Progenitor cell of endocrine pancreas (in vitro differentiated cells): ENCODE results near the gene GFPT1. TPM values are rescaled to one million over a fixed set of nuclear protein-coding genes. Genes with fewer than 3 reads are reported as not detected.

ENCODE experiments used
- DNase-seq: peaks from one replicate; pipeline ENCODE4 v3.0.0; 2021; ENCODE audit warnings: low spot score; ENCODE audit not compliant: unreplicated experiment
- H3K27ac Mint-ChIP-seq: 2 replicates; pipeline ENCODE4 v1.8.0; 2021; ENCODE audit warnings: mild to moderate bottlenecking, moderate library complexity, mixed read lengths
- H3K27me3 Mint-ChIP-seq: 2 replicates; pipeline ENCODE4 v1.8.0; 2021; ENCODE audit warnings: mixed read lengths
- H3K36me3 Mint-ChIP-seq: 2 replicates; pipeline ENCODE4 v1.8.0; 2022; ENCODE audit warnings: mixed read lengths; ENCODE audit not compliant: insufficient read depth
- H3K4me1 Mint-ChIP-seq: 2 replicates; pipeline ENCODE4 v1.8.0; 2021; ENCODE audit warnings: low read depth, mixed read lengths
- H3K4me3 Mint-ChIP-seq: 2 replicates; pipeline ENCODE4 v1.8.0; 2021; ENCODE audit warnings: low read depth, mild to moderate bottlenecking, moderate library complexity, mixed read lengths
- H3K9me3 Mint-ChIP-seq: 2 replicates; pipeline ENCODE4 v1.8.0; 2021; ENCODE audit warnings: low read depth, mixed read lengths
- total RNA-seq: library from RNA; stranded (reverse); gene quantifications from 2 replicates; pipeline ENCODE4 v1.2.1, GENCODE V29; 2021
- TF ChIP-seq, protein P1 (sequence below): fragments of 200-600 bp; sonication (generic); IDR thresholded peaks from one replicate; pipeline ENCODE4 v1.5.0; 2021; ENCODE audit warnings: antibody characterized with exemption, mild to moderate bottlenecking; ENCODE audit not compliant: unreplicated experiment

GFPT1 gene
- total RNA-seq, 1 donor from 2014 or later, result 51.9 TPM

GRCh38 chr2:69280796-69281412 is 106.1 kb downstream of the GFPT1 start:
- Mint-ChIP-seq H3K9me3 (no peaks in the 10 kb centered on the region), H3K4me1 (no peaks in the 10 kb centered on the region)

DNA sequence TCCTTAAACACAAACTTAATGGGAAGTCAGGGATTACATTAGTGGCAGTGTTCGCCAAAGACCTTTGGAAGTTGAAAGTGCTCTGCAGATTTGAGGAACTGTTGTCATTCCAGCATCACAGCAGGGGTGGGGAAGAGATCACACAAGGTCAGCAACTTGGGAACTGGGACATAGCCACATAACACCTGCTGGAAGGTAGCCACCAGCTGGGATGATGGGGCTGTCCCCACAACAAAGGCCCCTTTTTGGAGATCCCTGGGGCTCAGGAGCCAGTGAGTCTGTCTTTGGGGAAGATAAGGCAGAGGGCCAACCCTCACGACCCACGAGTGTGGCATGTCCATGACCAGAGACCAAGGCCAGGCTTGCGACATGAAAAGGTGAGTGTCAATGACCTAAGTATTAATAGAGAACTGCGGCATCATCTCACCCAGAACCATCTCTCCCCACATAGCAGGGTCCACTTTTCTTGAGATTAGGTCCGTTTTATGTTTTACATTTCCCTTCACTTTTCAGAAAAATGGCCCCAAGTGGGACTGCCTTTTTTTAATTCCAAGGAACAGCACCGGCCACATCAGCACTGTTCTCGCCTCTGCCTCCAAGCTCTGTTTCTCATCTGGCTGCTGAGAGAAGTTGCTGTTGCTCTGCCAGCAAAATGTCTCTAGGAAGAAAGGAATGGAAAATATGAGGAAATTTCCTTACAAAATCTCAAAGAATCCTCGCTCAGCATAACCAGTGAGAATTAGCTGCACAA is 106.9 kb downstream of the GFPT1 start:
- H3K9me3 Mint-ChIP-seq, result no peaks in the 10 kb centered on the region
- DNase-seq, result no peak
- no peak overlapping the region for H3K27ac Mint-ChIP-seq
- peaks cover 3% of the 10 kb centered on the region for H3K27me3 Mint-ChIP-seq
- H3K4me3 Mint-ChIP-seq, result no peak overlapping the region
- H3K36me3 Mint-ChIP-seq, result no peaks in the 10 kb centered on the region
- no peaks in the 10 kb centered on the region for H3K4me1 Mint-ChIP-seq
- TF ChIP-seq, protein P1, sequence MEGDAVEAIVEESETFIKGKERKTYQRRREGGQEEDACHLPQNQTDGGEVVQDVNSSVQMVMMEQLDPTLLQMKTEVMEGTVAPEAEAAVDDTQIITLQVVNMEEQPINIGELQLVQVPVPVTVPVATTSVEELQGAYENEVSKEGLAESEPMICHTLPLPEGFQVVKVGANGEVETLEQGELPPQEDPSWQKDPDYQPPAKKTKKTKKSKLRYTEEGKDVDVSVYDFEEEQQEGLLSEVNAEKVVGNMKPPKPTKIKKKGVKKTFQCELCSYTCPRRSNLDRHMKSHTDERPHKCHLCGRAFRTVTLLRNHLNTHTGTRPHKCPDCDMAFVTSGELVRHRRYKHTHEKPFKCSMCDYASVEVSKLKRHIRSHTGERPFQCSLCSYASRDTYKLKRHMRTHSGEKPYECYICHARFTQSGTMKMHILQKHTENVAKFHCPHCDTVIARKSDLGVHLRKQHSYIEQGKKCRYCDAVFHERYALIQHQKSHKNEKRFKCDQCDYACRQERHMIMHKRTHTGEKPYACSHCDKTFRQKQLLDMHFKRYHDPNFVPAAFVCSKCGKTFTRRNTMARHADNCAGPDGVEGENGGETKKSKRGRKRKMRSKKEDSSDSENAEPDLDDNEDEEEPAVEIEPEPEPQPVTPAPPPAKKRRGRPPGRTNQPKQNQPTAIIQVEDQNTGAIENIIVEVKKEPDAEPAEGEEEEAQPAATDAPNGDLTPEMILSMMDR, result no peak

More at GRCh38 chr2:69280796-69281412, 106.1 kb downstream of the GFPT1 start:
- Mint-ChIP-seq H3K4me3 (no peak overlapping the region), H3K27ac (no peak overlapping the region), H3K36me3 (no peaks in the 10 kb centered on the region), H3K27me3 (peaks cover 3% of the 10 kb centered on the region)
- TF ChIP-seq, protein P1, result no peak
- no peak for DNase-seq

- no peak overlapping the region for H3K27ac Mint-ChIP-seq
- no peaks in the 10 kb centered on the region for H3K4me1 Mint-ChIP-seq
- TF ChIP-seq, protein P1, result no peak
Observed at GRCh38 chr2:69279211-69279610, 107.8 kb downstream of the GFPT1 start.

DNA sequence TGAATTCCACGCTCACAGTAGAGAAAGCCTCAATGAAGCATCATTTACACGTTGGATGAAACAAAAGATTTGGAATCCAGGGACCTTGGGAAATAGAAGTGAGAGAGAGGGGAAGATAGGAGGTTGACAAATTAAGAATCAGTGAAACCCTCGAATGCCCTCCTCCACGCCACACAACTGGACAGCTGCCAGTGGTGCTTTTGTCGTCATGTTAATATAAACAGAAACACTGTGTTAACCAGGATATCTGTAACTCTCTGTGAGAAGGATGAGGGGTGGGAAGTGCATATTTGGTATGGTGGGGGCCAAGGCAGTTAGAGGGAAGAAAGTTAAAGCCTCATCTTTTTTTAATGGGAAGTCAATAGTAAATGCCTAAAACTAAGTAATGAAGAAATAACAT is 108.7 kb downstream of the GFPT1 start:
- no peak overlapping the region for H3K4me3 Mint-ChIP-seq
- peaks cover 8% of the 10 kb centered on the region for H3K27me3 Mint-ChIP-seq
- H3K9me3 Mint-ChIP-seq, result no peaks in the 10 kb centered on the region
- no peaks in the 10 kb centered on the region for H3K4me1 Mint-ChIP-seq
- TF ChIP-seq, protein P1, result no peak
- H3K27ac Mint-ChIP-seq, result no peak overlapping the region
- no peak for DNase-seq
- H3K36me3 Mint-ChIP-seq, result no peaks in the 10 kb centered on the region

More at GRCh38 chr2:69279211-69279610, 107.8 kb downstream of the GFPT1 start:
- DNase-seq, result no peak
- H3K36me3 Mint-ChIP-seq, result no peaks in the 10 kb centered on the region
- H3K9me3 Mint-ChIP-seq, result no peaks in the 10 kb centered on the region
- H3K4me3 Mint-ChIP-seq, result no peak overlapping the region
- H3K27me3 Mint-ChIP-seq, result peaks cover 3% of the 10 kb centered on the region

- H3K4me1 Mint-ChIP-seq, result no peaks in the 10 kb centered on the region
- H3K36me3 Mint-ChIP-seq, result no peaks in the 10 kb centered on the region
- no peak for DNase-seq
- no peak overlapping the region for H3K4me3 Mint-ChIP-seq
- H3K27me3 Mint-ChIP-seq, result peaks cover 15% of the 10 kb centered on the region
- H3K27ac Mint-ChIP-seq, result no peak overlapping the region
- no peaks in the 10 kb centered on the region for H3K9me3 Mint-ChIP-seq
- TF ChIP-seq, protein P1, result no peak
Observed at GRCh38 chr2:69275490-69275889, 111.5 kb downstream of the GFPT1 start.
